D341Med (cell line): ENCODE data around the gene MBTPS1.
A peak's percentile ranks its signal among the peaks of the same experiment; 100 is the strongest.

Experiments
- DNase-seq: peaks from one replicate; pipeline ENCODE4 v3.0.0; 2012; ENCODE audit warnings: low spot score

The MBTPS1 gene

DNA sequence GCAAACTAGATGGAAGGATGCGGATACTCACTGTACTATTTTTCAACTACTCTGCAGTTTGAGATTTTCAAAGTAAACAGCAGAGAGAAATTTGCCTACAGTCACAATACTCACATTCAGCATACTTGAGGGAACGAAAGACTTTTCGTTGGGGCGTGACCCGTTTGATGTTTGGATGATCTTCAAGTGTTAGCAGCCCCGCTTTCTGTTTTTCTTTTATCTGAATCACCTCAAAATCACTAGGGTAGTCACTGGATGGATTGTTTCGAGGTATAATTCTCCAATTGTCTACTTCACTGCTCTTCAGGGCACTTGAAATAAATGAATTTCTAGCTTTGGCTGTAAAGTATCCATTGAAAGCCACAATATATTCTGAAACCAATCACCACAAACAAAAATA, 17.8 kb downstream of the MBTPS1 start:
- DNase-seq: no peak

DNA sequence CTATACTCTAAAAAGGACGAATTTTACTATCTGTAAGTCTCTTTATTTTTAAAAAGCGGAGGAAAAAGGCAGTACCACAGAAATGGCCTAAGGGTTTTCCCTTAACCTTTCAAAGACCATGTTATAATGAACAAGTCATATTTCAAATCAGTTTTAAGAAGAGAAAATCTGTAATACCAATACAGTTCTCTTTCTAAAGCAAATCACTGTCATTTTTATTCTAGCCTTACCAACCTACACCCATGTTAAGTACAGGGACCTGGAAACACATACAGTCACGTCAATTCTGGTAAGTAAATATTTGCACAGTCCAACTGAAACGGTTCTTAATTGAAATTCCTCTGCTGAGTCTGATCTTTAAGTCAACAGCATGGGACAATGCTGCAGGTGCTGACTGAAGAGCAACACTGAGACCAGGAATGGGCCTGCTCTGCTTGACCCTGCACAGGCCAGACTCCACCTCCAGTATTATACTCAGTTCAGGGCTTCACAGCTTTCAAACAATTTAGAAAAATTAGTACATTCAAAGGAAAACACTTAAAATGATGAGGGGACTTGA, 20.2 kb downstream of the MBTPS1 start:
- DNase-seq: no peak

DNA sequence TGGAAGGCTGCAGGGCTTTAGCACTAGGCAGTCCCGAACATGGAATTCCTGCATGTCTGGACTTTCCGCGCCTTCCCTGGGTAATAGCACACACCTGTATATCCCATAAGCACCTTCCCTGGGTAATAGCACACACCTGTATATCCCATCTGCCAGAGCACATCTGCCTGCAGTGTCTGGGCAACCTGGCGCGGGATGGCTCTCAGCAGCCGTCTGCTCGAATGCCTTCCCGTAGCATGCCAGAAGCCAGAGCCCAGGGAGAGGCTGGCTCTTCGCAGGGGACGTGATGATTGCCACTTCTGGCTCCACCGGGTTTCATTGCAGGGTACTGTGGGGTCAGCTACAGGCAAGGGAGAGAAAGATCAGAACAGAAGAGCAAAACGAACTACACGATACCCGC, 21.3 kb downstream of the MBTPS1 start:
- DNase-seq: peak; percentile 68

DNA sequence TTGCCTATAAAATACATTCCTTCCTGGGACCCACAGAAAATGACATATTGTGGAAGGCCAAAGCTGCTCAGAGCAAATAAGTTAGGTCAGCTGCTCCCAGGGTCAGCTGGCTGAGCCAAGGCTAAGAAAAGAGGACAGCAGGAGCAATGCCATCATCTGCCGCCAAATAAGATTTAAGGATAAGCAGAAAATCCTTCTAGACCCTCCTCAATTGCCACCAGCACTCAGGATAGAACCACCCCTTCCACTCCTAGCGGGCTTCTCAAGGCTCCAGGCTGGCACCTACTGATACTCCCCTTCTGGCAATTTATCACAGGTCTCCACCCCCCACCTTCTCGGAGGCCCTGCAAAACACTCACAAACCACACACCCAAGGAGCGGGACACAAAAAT, 22.9 kb downstream of the MBTPS1 start:
- peak; percentile 65 for DNase-seq

DNA sequence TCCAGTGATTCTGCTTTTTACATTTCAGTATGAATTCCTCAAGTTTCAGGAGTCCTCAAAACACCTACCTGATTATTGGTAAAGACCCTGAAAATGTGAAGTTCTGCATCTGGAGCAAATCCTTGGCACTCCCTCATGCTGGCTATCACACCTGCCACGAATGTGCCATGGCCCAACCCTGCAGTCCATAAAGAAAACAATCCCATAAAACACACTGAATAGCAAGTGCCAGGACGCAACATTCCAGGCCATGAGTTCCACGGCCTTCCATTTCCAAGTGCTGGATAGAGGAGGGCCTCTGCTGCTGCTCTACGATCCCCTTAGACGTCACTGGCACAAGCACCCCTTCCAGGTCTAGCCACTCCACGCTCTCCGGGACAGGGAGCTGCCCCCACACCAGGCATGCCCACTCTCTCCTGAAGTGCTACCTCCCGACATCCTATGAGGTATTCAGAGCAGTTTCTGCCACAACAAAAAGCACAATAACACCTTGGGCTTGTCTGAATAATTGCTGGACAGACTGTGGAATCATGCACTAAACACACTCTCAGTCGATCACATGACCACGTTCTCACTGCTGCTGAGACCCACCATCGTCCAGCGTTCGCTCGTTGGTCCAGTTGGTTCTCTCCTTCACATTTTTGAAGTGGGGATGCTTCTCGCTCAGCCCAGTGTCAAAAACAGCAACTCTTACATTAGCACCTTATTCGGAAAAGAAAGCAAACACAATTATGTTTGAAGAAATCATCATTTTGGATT, 23.4 kb downstream of the MBTPS1 start:
- no peak for DNase-seq

DNA sequence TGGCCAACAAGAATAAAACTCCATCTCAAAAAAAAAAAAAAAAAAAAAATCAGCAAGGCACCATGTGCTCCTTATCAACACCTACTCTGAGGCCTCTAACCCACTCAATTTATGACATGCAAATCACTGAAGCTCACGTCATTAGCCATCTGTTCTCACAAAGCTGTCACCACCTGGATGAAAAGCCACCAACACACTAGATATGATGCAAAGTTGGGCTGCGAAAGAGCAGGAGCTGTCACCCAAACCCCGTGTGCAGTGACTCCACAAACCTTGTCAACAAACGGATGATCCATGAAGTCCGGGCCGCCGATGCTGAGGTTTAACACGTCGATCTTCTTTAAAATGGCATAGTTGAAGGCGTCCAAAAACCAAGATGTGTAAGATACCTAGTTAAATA, 25.3 kb downstream of the MBTPS1 start:
- peak; percentile 63 for DNase-seq

DNA sequence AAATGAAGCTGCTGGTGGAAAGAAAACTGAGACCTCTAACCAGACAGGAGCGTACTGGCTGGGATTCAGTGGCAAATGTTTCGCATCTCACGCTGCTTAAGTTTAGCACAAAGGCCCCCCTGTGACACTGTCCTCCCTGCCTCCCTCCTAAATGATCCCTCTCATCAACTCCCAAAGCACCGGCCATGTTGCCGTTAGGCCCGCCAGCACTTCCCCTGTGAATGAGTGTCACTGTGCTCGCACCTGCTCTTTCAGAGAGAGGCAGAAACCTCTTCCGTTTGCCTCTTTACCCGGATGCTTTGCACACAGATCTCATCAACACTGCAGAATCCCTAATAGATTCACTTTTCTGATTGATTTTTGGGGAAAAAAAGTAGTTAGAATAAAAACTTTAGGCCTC, 26.5 kb downstream of the MBTPS1 start:
- DNase-seq: no peak

DNA sequence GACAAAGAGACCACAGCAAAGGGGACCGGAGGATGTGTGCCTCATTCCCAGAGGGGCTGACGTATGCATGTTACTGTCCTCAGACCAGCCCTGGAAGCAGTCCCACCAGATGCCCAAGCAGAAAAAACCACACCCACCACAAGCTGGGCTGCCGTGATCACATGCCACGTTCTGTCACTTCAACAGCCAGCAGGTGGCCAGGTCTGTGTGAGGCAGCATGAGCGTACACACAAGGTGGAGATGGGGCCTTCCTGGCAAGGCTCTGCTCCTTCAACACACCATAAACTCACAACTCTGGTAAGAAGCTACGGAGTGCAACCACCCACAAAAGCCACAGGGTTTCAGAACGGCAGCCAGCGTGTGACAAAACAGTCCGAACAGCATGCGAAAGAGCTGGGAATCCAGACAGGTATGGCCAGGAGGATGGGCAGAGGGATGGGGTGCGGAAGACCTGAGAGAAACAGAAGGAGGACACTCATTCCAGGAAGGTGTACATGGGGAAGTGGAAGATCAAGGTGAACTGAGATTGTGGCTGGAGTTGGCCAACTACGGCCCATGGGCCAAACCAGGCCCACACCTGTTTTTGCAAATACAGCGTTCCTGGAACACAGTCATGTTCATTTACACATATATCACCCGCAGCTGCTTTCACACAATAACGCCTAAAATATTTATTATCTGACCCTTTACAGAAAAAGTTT, 27.9 kb downstream of the MBTPS1 start:
- peak; percentile 56 for DNase-seq

DNA sequence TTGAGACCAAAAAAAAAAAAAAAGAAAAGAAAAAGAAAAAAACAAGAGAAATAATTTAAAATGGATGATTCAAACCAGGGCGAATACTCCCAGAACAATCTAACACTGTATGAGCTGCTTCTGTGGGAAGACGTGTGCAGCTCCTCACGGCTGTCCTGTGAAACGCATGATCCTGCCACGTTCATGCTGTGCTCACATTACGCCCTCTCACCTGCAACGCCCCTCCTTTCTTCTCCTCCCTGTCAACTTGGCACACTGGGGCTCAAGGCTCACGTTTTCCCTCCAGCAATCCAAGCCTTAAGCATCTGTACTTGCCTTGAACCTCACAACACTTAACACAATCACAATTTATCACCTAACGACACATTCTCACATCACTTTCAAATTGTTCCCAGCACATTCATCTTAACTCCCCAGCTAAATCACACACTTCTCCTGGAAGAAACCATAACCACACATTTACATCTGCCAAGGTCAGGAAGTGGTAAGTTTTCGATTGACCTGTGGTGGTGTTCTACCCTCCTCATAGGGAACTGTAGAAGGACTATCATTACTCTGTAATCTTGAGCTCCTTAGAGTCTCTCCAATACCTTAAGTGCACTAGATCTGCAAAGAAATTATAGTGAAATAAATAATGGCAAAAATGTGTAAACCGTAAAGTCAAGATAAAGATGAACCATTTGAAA, 29.1 kb downstream of the MBTPS1 start:
- no peak for DNase-seq

DNA sequence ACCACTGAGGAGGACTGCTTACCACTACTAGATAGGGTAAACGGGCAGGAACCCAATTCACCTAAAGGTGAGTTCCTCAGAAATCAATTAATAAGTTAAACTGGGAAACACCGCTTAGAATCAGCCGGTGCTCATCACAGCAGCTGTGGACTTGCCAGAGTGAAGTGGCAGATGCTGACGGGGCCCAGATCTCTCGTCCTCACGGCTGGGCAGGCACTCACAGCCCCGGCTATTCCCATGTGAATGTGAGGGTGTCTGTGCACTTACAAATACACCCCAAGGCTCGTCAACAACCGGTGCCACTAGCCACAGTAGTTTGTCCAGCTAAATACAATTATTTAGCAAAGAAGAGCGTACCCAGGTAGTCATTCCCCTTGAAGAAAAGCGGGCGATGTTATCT, 29.7 kb downstream of the MBTPS1 start:
- no peak for DNase-seq

DNA sequence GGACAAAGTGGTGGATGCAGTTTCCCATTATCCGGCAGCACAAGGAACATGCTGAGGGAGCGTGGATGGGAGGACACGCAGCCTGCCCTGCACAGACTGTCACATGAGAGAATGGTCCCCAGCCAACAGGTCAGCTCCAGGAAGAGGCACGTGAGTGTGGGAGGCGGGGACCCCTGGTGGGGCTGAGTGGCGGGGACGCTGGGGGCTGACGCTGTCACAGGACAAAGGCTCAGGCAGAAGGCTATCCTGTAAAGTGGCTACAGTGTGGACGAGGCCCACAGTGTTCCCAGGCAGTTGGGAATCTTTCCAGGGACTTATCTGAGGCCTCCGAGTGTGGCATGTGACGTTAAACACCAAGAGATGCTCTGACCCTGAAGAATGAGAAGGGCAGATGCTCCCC, 30.4 kb downstream of the MBTPS1 start:
- DNase-seq: no peak

DNA sequence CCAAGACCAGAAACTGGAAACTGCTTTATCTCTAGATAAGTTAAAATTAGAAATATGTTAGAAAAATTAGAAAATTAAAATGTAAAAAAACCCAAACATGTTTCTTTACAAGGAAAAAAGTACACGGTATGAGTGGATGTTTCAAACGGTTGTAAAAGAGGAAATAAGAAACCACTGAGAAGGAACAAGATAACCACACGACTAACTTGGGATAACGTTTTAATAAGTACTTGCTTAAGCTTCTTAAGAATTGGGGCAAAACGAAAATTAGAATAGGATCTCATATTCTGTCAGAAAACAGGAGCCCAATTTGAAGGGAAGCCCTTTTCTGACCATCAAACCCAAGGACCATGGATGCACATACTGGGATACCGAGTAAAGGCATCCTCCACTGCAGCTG, 31.0 kb downstream of the MBTPS1 start:
- DNase-seq: no peak

DNA sequence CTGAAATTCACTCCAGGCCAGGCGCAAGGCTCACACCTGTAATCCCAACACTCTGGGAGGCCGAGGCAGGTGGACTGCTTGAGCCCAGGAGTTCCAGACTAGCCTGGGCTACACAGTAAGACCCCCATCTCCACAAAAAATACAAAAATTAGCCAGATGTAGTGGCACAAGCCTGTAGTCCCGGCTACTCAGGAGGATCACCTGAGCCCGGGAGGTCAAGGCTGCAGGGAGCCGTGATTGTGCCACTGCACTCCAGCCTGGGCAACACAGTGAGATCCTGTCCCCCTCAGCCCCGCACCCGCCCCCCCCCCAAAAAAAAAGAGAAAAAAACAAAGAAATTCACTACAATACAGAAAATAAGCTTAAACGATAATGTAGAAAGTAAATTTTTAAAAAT, 31.5 kb downstream of the MBTPS1 start:
- DNase-seq: no peak

DNA sequence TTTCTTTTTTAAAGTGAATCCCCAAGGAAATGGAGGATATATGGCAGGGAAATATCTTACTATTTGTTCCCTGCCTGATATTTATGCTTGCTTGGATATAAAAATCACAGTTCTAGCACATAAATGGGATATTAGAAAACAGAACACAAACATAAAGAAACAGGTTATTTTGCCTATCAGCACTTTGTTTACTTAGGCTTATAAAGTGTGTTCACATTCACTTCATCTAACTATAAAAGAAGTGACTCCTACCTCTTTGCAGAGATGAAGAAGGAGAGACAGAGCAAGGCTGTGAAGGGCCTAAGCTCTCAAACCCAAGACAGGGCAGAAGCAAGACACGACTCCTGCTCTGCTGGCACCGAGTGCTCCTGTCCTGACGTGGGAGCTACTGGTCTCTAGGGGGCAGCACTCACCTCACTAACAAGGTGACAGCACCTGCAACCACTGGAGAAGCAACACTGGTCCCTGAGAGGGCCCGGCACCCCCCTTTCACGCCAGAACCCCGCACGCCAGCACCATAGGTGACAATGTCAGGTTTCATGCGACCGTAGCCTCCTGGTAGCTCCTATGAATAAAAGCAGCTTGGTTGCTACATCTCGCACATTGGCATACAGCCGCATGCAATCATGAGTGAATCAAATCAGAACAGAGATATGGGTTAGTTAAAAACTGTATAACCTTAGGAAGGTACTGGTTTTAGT, 32.0 kb downstream of the MBTPS1 start:
- peak; percentile 85 for DNase-seq

DNA sequence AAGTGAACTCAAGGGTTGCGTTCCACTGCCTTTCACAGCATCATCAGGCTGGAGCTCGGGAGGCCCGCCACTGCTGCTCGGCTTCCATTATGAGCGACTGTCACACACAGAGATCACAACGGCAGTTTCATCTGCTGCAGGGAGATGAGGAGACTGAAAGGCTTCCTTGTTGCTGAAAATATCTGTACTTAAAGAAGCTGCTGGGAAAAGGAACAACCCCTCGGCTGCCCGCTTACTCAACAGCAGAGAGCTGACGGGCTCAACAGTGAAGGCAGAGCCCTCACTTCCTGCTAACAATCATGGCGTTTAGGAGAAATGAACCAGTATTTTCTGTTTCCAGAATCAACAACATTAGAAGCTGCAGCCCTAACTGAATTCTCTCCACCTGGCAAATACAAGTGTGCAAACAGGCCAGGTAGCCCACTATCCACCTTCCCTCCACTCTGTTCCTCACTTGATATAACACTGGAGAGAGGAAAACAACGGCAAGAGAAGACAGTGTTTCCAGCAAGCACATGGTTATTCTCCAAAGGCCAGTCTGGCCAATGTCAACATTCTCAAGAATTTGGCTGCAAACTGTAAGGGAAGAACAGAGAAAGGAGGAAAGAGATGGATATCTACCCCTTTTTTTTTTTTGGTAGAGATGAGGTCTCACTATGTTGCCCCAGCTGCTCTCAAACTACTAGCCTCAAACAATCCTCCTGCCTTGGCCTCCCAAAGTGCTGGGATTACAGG, 33.7 kb downstream of the MBTPS1 start:
- no peak for DNase-seq

DNA sequence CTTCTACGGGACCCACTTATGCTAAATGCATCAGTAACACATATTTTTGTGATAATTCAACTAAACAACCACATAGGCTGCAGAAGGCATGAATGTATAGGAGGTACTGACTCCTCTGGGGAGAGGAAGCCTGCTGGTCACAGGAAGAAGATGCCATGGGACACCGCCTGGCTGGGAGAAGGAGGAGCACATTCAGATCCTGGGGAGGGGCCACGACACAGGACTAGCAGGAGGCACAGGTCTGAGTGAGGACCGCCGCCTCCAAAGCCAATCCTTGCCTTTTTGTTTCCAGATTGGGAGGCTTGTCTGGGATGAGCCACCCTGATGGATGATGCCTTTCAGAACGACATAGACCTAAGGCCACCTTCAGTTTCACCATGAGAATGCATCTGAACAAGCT, 34.6 kb downstream of the MBTPS1 start:
- DNase-seq: no peak

DNA sequence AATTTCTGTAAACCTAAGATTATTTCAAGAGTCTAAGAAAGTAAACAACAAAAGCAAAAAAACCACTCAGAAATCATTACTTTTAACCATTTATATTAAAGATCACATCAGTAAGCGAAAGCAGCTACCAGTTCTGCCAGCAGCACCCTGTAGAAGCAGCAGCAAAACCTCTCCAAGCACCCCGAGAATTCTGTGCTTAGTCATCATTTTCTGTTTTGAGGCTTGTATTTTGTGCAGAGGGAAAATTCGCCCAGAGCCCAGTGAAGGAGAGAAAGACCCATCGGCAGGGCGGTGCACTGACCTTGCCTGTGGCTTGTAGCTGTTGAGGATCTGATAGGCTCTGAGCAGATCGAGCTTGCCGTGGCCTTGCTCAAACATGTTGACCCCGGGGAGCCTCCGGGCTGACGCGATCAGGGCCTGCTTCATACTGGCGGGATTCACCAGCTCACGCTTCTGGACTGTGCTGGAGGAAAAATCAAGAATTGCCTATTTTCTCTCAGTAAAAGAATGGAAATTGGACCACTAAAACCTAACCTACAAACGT, 35.2 kb downstream of the MBTPS1 start:
- DNase-seq: no peak

DNA sequence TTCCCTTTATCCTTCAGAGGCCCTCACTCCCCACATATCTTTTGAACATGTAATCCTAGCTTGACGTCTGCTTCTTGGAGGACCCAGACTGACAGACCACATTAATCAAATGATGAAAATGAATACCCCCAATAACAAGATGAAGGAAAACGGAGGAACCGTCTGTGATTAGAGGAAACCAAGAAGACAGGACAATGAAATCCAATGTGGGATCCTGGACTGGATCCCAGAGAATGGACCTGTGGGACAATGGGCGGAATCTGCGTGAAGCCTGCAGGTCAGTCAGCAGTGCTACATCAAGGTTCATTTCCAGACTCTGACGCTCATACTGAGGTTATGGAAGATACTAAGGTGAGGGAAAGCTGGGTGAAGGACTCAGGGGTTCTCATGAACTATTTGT, 35.9 kb downstream of the MBTPS1 start:
- DNase-seq: no peak

DNA sequence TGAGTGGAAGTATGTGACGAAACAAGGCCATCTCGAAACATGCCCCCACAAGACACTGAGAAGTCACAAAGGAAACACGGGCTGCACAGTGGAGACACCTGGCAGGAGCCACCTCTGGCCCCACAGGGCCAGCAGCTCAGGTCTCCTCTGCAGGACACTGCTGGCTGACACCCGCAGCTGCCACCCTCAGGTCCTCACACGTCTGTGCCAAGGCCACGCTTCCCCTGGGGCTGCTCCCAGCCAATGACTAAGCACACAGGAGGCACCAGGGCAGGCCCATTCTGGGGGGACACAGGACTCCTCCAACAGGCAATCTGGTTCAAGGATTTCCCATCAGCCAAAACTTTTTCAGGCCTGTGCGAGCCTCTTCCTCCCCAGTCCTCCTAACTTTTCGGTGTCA, 36.4 kb downstream of the MBTPS1 start:
- no peak for DNase-seq

DNA sequence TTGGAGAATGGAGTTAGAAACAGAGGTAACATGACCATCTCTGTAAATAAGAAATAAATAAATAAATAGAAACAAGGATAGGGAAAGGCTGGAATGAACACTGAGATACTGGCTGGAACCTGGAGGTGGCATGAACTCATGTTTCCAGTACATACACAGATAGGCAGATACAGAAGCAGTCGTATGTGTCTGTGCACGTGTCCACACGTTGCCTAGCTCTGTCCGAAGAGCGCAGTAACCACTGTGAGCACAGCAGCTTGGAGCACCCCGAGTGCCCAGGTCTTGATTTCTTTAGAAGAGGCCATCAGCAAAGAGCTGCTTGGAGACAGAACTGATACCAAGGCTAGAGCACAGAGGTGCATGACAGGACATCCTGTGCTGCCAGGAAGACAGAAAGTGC, 37.1 kb downstream of the MBTPS1 start:
- no peak for DNase-seq

DNA sequence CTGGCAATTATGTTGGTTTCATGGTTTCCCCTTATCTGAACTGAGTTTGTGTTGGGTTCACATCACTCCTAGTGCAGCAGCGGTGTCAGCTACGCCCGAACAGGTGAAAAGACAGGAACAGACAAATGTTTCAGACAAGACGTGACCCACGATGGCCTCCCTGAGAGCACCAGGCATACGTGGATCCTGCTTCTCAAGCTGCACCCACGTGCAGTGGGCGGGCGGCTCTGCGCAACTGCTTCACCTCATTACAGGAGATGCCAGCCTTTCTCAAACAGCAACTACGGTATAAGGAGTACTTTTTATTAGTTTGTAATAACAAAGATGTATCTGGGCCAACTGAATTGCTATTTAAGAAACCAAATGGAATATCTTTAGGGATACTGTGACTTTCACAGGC, 41.4 kb downstream of the MBTPS1 start:
- DNase-seq: no peak
